DND-41 (cell line): Measurements from ENCODE around the gene ARMC10.

Experiments used
- ATAC-seq: fragments of 200-7000 bp; cut with Tn5 transposase; 3 replicates; pipeline ENCODE4 v1.9.1; 2021; ENCODE audit warnings: low read depth; ENCODE audit not compliant: insufficient read depth
- DNase-seq: peaks from one replicate; pipeline ENCODE4 v3.0.0-alpha.2; 2020
- H2AFZ ChIP-seq: 2 replicates; pipeline ENCODE4 v1.6.0; 2012; ENCODE audit warnings: low read depth, low read length
- H3K27ac ChIP-seq: 2 replicates; pipeline ENCODE4 v1.5.1; 2012; ENCODE audit warnings: low read length, inconsistent platforms
- H3K27me3 ChIP-seq: fragments of 200-600 bp; sonication (generic); 2 replicates; pipeline ENCODE4 v1.6.0; 2012; ENCODE audit warnings: low read length, mild to moderate bottlenecking, inconsistent platforms; ENCODE audit not compliant: insufficient read depth, poor library complexity
- H3K36me3 ChIP-seq: 2 replicates; pipeline ENCODE4 v1.5.1; 2012; ENCODE audit warnings: low read length, inconsistent platforms; ENCODE audit not compliant: insufficient read depth
- H3K4me1 ChIP-seq: 2 replicates; pipeline ENCODE4 v1.5.1; 2012; ENCODE audit warnings: mild to moderate bottlenecking, low read length; ENCODE audit not compliant: insufficient read depth
- H3K4me2 ChIP-seq: 2 replicates; pipeline ENCODE4 v1.6.0; 2012; ENCODE audit warnings: mild to moderate bottlenecking, moderate library complexity, low read length, inconsistent platforms; ENCODE audit not compliant: insufficient read depth
- H3K4me3 ChIP-seq, 2 experiments: fragments of 200-600 bp in 1 of 2; shearing (Covaris generic) in 1 of 2; 2 replicates each; pipeline ENCODE4 v1.5.1; 2012 to 2016; ENCODE audit warnings: inconsistent platforms in 2 of 2, low read length in 2 of 2, mild to moderate bottlenecking in 2 of 2, low read depth in 1 of 2, moderate library complexity in 1 of 2
- H3K79me2 ChIP-seq: 2 replicates; pipeline ENCODE4 v1.6.0; 2012; ENCODE audit warnings: low read length, inconsistent platforms; ENCODE audit not compliant: insufficient read depth
- H3K9ac ChIP-seq: 2 replicates; pipeline ENCODE4 v1.6.0; 2012; ENCODE audit warnings: low read depth, mild to moderate bottlenecking, inconsistent platforms, low read length, moderate library complexity
- H3K9me3 ChIP-seq: 2 replicates; pipeline ENCODE4 v1.5.1; 2012; ENCODE audit warnings: low read length, moderate library complexity, mild to moderate bottlenecking, inconsistent platforms; ENCODE audit not compliant: insufficient read depth, severe bottlenecking
- H4K20me1 ChIP-seq: 2 replicates; pipeline ENCODE4 v1.6.0; 2012; ENCODE audit warnings: low read length; ENCODE audit not compliant: insufficient read depth
- CTCF ChIP-seq: IDR thresholded peaks from 2 replicates; pipeline ENCODE4 v1.5.1; 2012; ENCODE audit warnings: borderline replicate concordance, low read length, moderate library complexity, mild to moderate bottlenecking; ENCODE audit not compliant: poor library complexity, severe bottlenecking; ENCODE audit errors: extremely low read depth
- EZH2 ChIP-seq: IDR thresholded peaks from 3 replicates; pipeline ENCODE4 v1.6.1; 2012; ENCODE audit warnings: borderline replicate concordance, low read depth, mild to moderate bottlenecking, moderate library complexity, low read length, inconsistent platforms; ENCODE audit not compliant: severe bottlenecking

Gene ARMC10

DNA sequence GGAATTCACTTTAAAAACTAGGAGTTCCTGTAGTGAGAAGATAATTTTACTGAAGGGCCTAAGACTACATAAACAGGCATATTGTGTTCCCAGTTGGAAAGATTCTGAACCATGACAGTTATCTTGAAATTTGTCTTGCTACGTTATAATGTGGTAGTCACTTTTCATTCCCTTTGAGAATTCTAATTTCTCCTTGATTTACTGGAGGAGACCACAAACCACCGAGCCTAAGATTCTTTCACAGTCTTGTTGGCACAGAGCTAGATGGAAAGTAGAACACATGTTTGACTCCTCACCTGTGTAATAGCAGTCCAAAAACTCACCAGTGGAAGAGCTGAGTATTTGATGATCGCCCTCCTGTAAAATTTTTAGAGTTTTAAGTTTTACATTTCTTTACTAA lies 4.9 kb downstream of the ARMC10 start:
- TF ChIP-seq CTCF (no peak), EZH2 (no peak)
- no peaks in the 10 kb centered on the region for H3K27me3 ChIP-seq
- ATAC-seq = no peak
- no peak overlapping the region for H3K4me3 ChIP-seq
- H3K4me1 ChIP-seq = peaks cover 16% of the 10 kb centered on the region
- peaks cover 7% of the 10 kb centered on the region; the same call in 1 of the 2 replicates for H3K36me3 ChIP-seq
- no peak for DNase-seq
- no peaks in the 10 kb centered on the region for H3K9me3 ChIP-seq
- H4K20me1 ChIP-seq = no peaks in the 10 kb centered on the region
- no peak overlapping the region for H3K9ac ChIP-seq
- H3K79me2 ChIP-seq = peaks cover 24% of the 10 kb centered on the region
- H2AFZ ChIP-seq = no peak overlapping the region
- H3K4me2 ChIP-seq = no peak overlapping the region
- H3K27ac ChIP-seq = no peak overlapping the region

GRCh38 chr7:103080923-103081322 lies 6.0 kb downstream of the ARMC10 start:
- DNase-seq (no peak), ATAC-seq (no peak)
- H4K20me1 ChIP-seq = no peaks in the 10 kb centered on the region
- no peaks in the 10 kb centered on the region for H3K9me3 ChIP-seq
- H3K4me1 ChIP-seq = peaks cover 11% of the 10 kb centered on the region
- no peaks in the 10 kb centered on the region for H3K27me3 ChIP-seq
- H3K4me3 ChIP-seq = no peak overlapping the region
- H3K27ac ChIP-seq = no peak overlapping the region
- H3K9ac ChIP-seq = no peak overlapping the region
- peaks cover 17% of the 10 kb centered on the region for H3K79me2 ChIP-seq
- H3K4me2 ChIP-seq = no peak overlapping the region
- peaks cover 11% of the 10 kb centered on the region for H3K36me3 ChIP-seq
- no peak overlapping the region for H2AFZ ChIP-seq
- TF ChIP-seq CTCF (no peak), EZH2 (no peak)

DNA sequence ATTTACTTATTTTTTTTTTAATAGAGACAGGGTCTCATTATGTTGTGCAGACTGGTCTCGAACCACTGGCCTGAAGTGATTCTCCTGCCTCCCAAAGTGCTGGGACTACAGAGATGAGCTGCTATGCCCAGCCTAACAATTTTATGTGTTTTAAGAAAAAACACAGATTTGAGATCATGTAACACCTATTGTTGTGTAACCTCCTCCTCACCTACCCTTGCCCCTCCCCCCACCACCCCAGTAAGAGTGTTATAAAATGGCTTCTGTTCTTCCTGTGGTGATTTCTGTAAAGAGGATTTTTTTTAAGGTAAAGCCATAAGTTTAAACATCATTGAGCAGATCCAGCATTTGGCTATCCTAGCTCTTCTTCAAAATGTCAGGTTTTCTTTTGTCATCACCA lies 7.6 kb downstream of the ARMC10 start:
- no peak for ATAC-seq
- peaks cover 24% of the 10 kb centered on the region for H3K36me3 ChIP-seq
- H3K9me3 ChIP-seq = no peaks in the 10 kb centered on the region

More for the DNA sequence above, 7.6 kb downstream of the ARMC10 start:
- TF ChIP-seq CTCF (no peak), EZH2 (no peak)
- H2AFZ ChIP-seq = no peak overlapping the region
- DNase-seq = no peak
- no peak overlapping the region for H3K9ac ChIP-seq
- H3K4me2 ChIP-seq = no peak overlapping the region
- no peaks in the 10 kb centered on the region for H4K20me1 ChIP-seq
- H3K4me3 ChIP-seq = no peak overlapping the region
- no peaks in the 10 kb centered on the region for H3K4me1 ChIP-seq
- no peaks in the 10 kb centered on the region for H3K27me3 ChIP-seq
- peaks cover 3% of the 10 kb centered on the region for H3K79me2 ChIP-seq
- no peak overlapping the region for H3K27ac ChIP-seq
